Neural progenitor cell (in vitro differentiated cells): ENCODE results near the gene ATG5.

Experiments
- CTCF ChIP-seq: fragments of 200-600 bp; sonication (generic); IDR thresholded peaks from 2 replicates; pipeline ENCODE4 v1.5.1; 2017; ENCODE audit warnings: antibody characterized with exemption, mild to moderate bottlenecking
- EZH2phosphoT487 ChIP-seq: fragments of 200-600 bp; sonication (generic); IDR thresholded peaks from 2 replicates; pipeline ENCODE4 v1.6.1; 2017; ENCODE audit warnings: antibody characterized with exemption

DNA sequence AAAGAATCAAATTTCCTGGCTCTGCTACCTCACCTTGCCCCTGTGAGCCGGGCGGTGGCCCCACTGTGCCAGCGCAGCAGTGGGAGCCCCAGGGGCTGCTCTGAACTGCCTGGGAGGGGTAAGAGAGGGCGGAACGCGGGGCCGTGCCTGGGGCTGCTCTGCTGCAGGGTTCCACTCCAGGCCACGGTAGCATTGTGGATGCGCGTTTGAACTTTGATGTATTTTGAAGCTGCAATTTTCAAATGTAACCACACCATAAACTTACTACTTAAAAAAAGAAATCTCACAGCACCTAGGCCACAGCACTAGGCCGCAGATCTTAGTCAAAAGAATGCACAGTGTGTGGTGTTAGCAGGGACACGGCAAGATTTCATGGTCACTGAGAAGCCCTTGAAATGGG lies 181.9 kb downstream of the ATG5 start:
- TF ChIP-seq CTCF: no peak
- no peak for TF ChIP-seq EZH2phosphoT487
